ENCODE data around the gene PEX11G. TPM values are rescaled to one million over a fixed set of nuclear protein-coding genes. Genes with fewer than 3 reads are reported as not detected.

Gene PEX11G
- total and polyA plus RNA-seq, 9 of the 15 experiments (the other 6 are each of a cell fraction or from before 2014, with no cell fraction given), result 0.07 to 3.2 (median 0.70) TPM; not detected in 1

DNA sequence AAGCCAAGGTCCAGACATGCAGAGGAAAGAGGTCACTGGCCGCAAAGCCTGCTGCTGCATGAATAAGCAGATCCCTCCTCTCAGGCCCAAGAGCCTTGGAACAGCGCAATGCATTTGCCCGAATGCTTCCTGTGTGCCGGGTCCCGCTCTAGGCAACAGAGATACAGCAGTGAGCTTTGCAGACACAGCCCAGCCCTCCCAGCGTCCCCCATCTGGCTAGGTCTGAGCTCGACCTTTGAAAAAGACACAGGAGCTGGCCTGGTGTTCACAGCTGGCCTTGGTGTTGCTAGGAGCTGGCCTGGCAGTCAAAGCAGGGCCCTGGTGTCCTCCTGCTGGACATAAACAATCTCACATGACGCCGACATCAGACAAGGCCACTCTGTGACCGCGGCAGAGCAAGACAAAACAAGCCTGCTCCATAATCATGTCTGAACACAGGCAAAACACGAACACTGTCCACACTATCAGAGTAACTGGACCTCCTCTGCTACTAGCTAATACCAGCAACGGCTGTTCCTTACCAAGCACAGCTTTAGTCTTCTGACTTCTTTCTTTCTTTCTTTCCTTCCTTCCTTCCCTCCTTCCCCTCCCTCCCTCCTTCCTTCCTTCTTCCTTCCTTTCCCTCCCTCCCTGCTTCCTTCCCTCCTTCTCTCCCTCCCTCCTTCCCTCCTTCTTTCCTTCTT lies 5.7 kb upstream of the PEX11G start (continued):
- TF ChIP-seq ARID2 (IDR thresholded peaks at IDR 0.05) (0 out of 2 replicates have a peak, but pooled peaks have one; percentile 66), POLR3G (IDR thresholded peaks at IDR 0.05; ENCODE audit: extremely low read depth, insufficient read length, insufficient replicate concordance) (no peak), ELF4 (CRISPR knock-in tag; IDR thresholded peaks at IDR 0.05) (peak; percentile 94), TBP (optimal IDR thresholded peaks at IDR 0.05; ENCODE audit: low read depth, low read length) (peak; percentile 35), HCFC1 (IDR thresholded peaks at IDR 0.05; ENCODE audit: low read depth, low read length) (no peak), KDM1A (IDR thresholded peaks at IDR 0.05) (no peak), SAFB2 (IDR thresholded peaks at IDR 0.05; ENCODE audit: borderline replicate concordance, low read depth, low read length, severe bottlenecking) (no peak), CREB1 (IDR thresholded peaks at IDR 0.05) (no peak), CREB1 (CRISPR knock-in tag; IDR thresholded peaks at IDR 0.05) (no peak), KAT7 (CRISPR knock-in tag; IDR thresholded peaks at IDR 0.05; ENCODE audit: borderline replicate concordance) (no peak), MAFG (tag; conservative IDR thresholded peaks at IDR 0.05) (0 out of 2 replicates have a peak, but pooled peaks have one; percentile 30), SAFB (IDR thresholded peaks at IDR 0.05; ENCODE audit: borderline replicate concordance, low read depth, low read length) (no peak), OTX1 (CRISPR knock-in tag; IDR thresholded peaks at IDR 0.05) (peak; percentile 90), CHD1 (IDR thresholded peaks at IDR 0.05; ENCODE audit: low read length) (no peak), MYBL2 (IDR thresholded peaks at IDR 0.05; ENCODE audit: low read depth) (no peak), MYBL2 (CRISPR knock-in tag; IDR thresholded peaks at IDR 0.05; ENCODE audit: borderline replicate concordance) (no peak), ZC3H8 (IDR thresholded peaks at IDR 0.05) (no peak), ERF (CRISPR knock-in tag; IDR thresholded peaks at IDR 0.05) (no peak), XRCC4 (IDR thresholded peaks at IDR 0.05; ENCODE audit: extremely low read depth, insufficient read depth, insufficient read length) (no peak), TSC22D4 (tag; IDR thresholded peaks at IDR 0.05) (no peak), ZNF717 (CRISPR knock-in tag; IDR thresholded peaks at IDR 0.05) (no peak), FOXK2 (conservative IDR thresholded peaks at IDR 0.05 in 1 of 2, IDR thresholded peaks at IDR 0.05 in 1 of 2; ENCODE audit: low read depth in 2 of 2) (peak; percentile 70 to 86), FOS (IDR thresholded peaks at IDR 0.05; ENCODE audit: extremely low read depth, insufficient read length) (no peak), CBFA2T2 (conservative IDR thresholded peaks at IDR 0.05) (peak; percentile 25; the same call in 1 of the 2 replicates), NFIC (IDR thresholded peaks at IDR 0.05) (no peak), ETV1 (tag; conservative IDR thresholded peaks at IDR 0.05; ENCODE audit: low read depth) (no peak), ZFP30 (CRISPR knock-in tag; IDR thresholded peaks at IDR 0.05; ENCODE audit: borderline replicate concordance) (no peak), ZSCAN29 (IDR thresholded peaks at IDR 0.05) (no peak), HNRNPK (IDR thresholded peaks at IDR 0.05; ENCODE audit: low read depth, low read length, poor library complexity, severe bottlenecking) (no peak), ZNF830 (CRISPR knock-in tag; IDR thresholded peaks at IDR 0.05) (no peak), HMGN3 (IDR thresholded peaks at IDR 0.05; ENCODE audit: borderline replicate concordance, extremely low read depth, insufficient read length, low read depth, low read length) (no peak), STAG1 (CRISPR knock-in tag; IDR thresholded peaks at IDR 0.05; ENCODE audit: borderline replicate concordance) (no peak)
- TF ChIP-seq, protein P1, sequence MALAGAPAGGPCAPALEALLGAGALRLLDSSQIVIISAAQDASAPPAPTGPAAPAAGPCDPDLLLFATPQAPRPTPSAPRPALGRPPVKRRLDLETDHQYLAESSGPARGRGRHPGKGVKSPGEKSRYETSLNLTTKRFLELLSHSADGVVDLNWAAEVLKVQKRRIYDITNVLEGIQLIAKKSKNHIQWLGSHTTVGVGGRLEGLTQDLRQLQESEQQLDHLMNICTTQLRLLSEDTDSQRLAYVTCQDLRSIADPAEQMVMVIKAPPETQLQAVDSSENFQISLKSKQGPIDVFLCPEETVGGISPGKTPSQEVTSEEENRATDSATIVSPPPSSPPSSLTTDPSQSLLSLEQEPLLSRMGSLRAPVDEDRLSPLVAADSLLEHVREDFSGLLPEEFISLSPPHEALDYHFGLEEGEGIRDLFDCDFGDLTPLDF (CRISPR knock-in tag; IDR thresholded peaks at IDR 0.05), result no peak

Data from K562 (cell line).